SKM-1 treated with dmso at 0.1 percent for 144 hours (cell line): ENCODE data around the gene MRPL20.
A peak's percentile ranks its signal among the peaks of the same experiment; 100 is the strongest.
"Not testable (repeated sequence)": the region's sequence is repeated elsewhere in the genome, so short reads cannot be mapped to it uniquely, and the experiment has no call there.

Experiments
- DNase-seq: peaks from one replicate; lab custom pipeline; 2025; ENCODE audit not compliant: unreplicated experiment; lab: John Stamatoyannopoulos, UW

The MRPL20 gene

GRCh38 chr1:1390675-1391074, 16.4 kb downstream of the MRPL20 start:
- DNase-seq = no peak

DNA sequence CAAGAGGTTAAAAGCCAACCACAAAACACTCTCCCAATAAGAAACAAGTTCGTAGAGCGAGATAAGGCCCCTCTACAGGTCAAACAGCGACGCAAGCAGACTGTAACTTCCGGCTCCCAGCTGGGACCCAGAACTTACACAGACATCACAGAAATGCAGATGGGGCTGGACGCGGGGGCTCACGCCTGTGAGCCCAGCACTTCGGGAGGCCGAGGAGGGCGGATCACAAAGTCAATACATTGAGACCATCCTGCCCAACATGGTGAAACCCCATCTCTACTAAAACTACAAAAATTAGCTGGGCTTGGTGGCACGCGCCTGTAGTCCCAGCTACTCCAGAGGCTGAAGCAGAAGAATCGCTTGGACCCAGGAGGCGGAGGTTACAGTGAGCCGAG, 19.0 kb downstream of the MRPL20 start:
- no peak for DNase-seq

DNA sequence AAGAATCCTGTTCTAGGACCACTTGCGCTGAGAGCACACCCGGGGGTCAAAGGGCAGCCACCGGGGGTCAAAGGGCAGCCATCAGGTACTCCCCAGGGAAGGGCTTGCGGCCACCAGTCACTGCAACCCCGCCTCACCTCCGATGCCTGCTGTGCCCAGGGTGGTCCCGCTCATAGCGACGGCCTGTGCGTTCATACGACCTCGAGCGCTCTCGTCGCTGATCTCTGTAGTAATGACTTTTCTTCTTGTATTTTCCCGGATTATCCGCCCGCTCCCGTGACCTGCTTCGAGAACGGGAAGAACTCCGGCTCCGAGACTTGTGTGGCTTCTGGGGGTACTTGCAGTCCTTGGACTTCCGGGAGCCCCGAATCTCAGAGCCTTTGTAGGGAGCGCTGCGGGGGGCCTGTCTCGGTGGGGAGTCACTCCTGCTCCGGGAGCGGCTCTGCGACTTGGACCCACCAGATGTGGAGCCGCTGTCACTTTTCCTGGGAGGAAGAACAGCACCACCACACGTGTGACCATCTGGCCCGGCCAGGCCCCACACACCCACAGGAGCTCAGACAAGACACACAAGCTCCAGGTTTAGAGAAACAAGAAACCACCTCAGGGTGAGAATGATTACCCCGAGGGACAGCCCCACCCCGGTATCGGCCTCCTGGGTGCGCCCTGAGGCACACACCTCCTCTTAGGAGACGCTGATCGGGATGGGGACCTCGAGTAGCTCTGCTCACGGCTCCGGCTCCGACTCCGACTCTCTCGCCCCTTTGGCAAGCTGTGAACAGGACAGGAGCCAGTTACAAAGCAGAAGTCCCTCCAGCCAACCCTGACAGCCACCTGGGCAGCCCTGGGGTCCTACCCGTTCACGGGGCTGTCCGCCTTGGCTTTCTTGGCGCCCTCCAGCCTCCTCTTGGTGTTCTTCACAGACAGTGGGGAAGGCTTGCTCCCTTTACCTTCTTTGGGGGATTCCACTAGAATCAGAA, 19.7 kb downstream of the MRPL20 start:
- DNase-seq = no peak

DNA sequence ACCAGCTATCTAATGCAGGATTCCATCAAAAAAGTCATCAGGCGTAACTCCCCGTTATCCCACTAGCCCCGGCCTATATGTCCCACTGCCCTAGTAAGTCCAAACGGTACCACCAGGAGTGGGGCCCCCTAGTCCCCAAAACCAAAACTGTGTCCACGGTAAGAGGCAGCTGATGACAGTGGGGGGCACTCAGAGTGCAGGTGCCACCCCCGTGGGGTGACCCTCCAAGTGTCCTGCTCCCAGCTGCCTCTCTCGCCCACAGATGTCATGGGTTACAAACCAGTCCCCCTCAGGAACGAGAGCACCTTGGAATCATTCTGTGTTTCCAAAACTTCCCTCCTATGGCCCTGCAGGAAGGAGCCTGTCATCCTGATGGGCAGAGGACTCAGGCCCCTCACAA, 21.2 kb downstream of the MRPL20 start:
- no peak for DNase-seq

GRCh38 chr1:1385339-1385738, 21.8 kb downstream of the MRPL20 start:
- DNase-seq = not testable (repeated sequence)

GRCh38 chr1:1381294-1381693, 25.8 kb downstream of the MRPL20 start:
- no peak for DNase-seq

DNA sequence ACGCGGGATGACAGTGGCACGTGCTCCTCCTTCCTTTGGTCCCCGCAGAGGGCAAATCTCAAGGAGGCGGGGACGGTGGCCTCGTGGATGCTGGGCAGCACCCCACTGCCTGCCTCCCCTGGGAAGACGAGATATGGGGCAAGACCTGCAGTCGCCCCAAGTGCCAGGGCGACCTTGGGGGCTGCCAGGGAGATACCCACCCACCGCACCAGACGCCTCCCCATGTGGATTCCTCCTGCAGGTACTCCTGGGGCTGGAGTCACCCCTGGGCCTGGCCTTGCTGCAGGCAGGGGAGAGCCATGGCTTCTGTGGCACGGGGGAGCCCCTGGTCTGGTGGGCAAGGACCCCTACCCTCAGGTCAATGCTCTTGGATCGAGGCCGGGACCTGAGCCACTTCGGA, 26.2 kb downstream of the MRPL20 start:
- no peak for DNase-seq

DNA sequence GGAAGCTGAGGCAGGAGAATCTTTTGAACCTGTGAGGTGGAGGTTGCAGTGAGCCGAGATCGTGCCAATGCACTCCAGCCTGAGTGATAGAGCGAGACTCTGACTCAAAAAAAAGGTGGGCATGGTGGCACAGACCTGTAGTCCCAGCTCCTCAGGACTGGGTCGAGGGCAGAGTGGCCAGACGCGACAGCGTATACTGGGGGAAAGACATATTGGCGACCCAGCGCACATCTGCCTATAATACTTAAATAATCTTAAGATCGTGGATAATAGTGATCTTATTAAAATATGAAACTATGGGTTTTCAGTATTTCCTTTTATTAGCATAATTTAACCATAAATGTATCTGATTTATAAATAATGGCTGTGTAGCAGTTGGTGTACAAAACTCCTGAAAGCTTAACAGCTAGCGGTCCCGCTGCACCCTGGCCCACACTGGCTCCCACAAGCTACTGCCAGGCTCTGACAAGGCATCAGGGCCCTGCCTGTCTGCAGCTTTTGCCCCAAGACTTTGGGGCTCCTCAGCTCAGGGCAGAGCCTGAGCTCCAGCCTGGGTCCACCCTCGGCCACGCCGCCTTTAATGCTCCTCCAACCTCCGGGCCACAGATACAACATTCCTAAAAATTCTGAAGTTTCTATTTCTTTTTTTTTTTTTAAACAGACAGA, 29.4 kb downstream of the MRPL20 start:
- DNase-seq = no peak

DNA sequence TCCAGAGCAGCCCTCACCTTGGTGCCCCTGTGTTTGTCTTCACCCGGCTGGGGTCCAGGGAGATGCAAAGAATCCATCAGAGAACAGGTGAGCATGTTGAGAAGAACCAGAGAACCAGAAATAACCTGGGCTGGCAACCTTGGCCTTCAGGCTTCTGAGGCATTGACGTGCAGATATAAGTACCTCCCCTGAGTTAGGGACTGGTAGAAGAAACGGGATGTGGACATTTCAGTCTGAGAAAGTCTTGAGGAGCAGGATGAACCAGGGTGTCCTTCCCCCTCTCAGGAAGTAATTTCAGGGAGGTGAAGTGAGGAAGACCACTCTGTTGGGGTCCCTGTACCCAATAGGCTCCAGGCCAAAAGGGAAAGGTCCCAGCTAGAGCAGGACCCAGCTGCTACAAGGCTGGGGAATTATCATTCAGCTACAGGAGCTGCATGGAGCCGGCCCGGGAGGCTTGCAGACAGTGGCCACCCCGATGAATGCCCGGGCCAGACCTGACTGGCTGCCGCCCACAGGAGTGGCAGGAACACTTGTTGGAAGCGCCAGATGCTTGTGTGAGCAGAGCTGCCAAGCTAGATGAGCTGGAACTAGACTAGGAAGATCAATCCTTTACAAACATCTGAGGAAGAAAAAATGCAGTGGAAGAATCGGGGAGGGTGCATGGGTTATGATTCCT, 30.4 kb downstream of the MRPL20 start:
- DNase-seq = no peak

GRCh38 chr1:1374929-1375662, 32.0 kb downstream of the MRPL20 start, which contains the start of gene AURKAIP1:
Gene AURKAIP1 (minus strand): TSS chr1:1375207. CDS start chr1:1374756, 451 bp downstream.
- peak; percentile 99 for DNase-seq

- DNase-seq = no peak
These were observed 32.5 kb downstream of the MRPL20 start for GRCh38 chr1:1374589-1374928.

GRCh38 chr1:1373815-1374588, 33.1 kb downstream of the MRPL20 start:
- no peak for DNase-seq

DNA sequence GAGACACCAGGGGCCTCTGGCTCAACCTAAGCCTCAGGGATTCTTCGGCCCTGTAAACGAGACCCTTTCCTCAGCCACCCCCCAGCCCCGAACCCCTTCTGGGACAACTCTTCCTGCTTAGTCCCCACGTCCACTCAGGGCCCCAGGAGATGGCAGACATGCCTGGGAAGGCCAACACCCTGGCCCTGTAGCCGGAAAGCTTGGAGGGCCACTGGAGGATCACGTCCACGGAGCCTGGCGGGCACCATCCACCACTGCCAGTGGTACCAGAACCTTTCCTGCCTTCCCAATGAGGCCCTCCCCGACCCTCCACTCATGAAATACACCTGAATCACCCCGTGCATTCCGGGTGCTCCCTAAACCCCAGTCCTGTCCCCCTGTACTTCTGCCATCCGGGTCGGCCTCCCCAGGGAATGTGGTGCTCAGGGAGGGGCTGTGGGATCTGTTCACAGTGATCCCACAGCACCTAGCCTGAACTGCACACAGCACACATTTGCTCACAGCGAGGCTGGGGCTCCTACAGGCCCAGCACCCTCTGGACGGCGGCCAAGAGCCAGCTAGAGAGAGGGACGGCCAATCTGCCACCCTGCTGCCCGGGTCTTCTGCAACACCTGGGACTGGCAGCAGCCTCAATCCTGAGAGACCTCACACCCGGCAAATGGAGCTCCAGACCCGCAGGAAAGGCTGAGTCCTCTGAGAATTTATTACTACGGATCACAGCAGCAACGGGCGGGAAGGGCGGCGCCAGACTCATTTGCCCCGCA, 33.9 kb downstream of the MRPL20 start:
- no peak for DNase-seq

- DNase-seq = peak; percentile 36
These were observed 35.1 kb downstream of the MRPL20 start for GRCh38 chr1:1371746-1372711.

GRCh38 chr1:1371364-1371745, 35.7 kb downstream of the MRPL20 start:
- DNase-seq = peak; percentile 70

- DNase-seq = no peak
These were observed 36.3 kb downstream of the MRPL20 start for GRCh38 chr1:1370771-1371300.

DNA sequence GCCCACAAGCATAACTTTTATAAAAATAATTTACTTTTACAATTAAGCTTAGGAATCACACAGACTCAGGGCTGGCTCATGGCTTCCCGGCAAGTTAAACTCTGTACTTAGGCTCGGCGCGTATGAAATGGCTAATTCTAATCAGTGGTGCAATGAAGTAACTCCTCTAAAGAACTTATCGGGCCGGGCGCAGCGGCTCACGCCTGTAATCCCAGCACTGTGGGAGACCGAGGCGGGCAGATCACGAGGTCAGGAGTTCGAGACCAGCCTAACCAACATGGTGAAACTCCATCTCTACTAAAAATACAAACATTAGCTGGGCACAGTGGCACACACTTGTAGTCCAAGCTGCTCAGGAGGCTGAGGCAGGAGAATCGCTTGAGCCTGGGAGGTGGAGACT, 37.0 kb downstream of the MRPL20 start:
- DNase-seq = not testable (repeated sequence)

DNA sequence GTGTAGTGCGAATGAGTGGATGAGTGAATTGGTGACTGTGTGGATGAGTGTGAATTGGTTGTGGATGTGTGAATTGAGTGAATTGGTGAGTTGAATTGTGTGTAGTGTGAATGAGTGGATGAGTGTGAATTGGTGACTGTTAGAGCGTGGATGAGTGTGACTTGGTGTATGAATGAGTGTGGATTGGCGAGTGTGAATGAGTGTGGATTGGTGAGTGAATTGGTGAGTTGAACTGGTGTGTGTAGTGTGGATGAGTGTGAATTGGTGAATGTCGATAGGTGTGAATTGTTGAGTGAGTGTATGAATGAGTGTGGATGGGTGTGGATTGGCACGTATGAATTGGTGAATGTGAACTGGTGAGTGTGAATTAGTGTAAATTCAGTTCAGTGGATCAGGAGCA, 39.8 kb downstream of the MRPL20 start:
- DNase-seq = no peak
